ENCODE data around the gene GALNT18. TPM values are rescaled to one million over a fixed set of nuclear protein-coding genes. Genes with fewer than 3 reads are reported as not detected.

GALNT18 gene
- polyA plus RNA-seq, 1 experiment, result 4.1 TPM

GRCh38 chr11:11411401-11411985 lies 210.3 kb downstream of the GALNT18 start:
- ChIA-PET CTCF (interaction anchor here (1.5 to 1.7 kb wide), 2 partner anchors 10 to 12 kb away, joined by 3 to 5 read pairs; no protein-coding TSS in a partner anchor), POLR2A (no interaction called here)
- Histone ChIP-seq H3K36me3 (ENCODE audit: control insufficient read depth, insufficient read depth, low read length) (no peaks in the 10 kb centered on the region), H3K4me3 (ENCODE audit: low read depth, low read length) (no peak overlapping the region), H3K27me3 (ENCODE audit: control insufficient read depth, insufficient read depth, low read length) (peaks cover 3% of the 10 kb centered on the region)
- no peak for DNase-seq (ENCODE audit: low read depth)
- no peak for TF ChIP-seq CTCF (IDR thresholded peaks at IDR 0.05; ENCODE audit: insufficient read depth, low read depth, low read length)

GRCh38 chr11:11409901-11410300 lies 211.9 kb downstream of the GALNT18 start:
- no peak for TF ChIP-seq CTCF (IDR thresholded peaks at IDR 0.05; ENCODE audit: insufficient read depth, low read depth, low read length)
- POLR2A ChIA-PET, result no interaction called here
- Histone ChIP-seq H3K36me3 (ENCODE audit: control insufficient read depth, insufficient read depth, low read length) (no peaks in the 10 kb centered on the region), H3K4me3 (ENCODE audit: low read depth, low read length) (no peak overlapping the region), H3K27me3 (ENCODE audit: control insufficient read depth, insufficient read depth, low read length) (peaks cover 3% of the 10 kb centered on the region)
- DNase-seq (ENCODE audit: low read depth), result no peak
- CTCF ChIA-PET, result no interaction called here

GRCh38 chr11:11409224-11409623 lies 212.6 kb downstream of the GALNT18 start:
- Histone ChIP-seq H3K27me3 (ENCODE audit: control insufficient read depth, insufficient read depth, low read length) (peaks cover 3% of the 10 kb centered on the region), H3K4me3 (ENCODE audit: low read depth, low read length) (no peak overlapping the region), H3K36me3 (ENCODE audit: control insufficient read depth, insufficient read depth, low read length) (no peaks in the 10 kb centered on the region)
- ChIA-PET CTCF (no interaction called here), POLR2A (no interaction called here)
- TF ChIP-seq CTCF (IDR thresholded peaks at IDR 0.05; ENCODE audit: insufficient read depth, low read depth, low read length), result no peak
- no peak for DNase-seq (ENCODE audit: low read depth)

- ChIA-PET POLR2A (no interaction called here), CTCF (no interaction called here)
- DNase-seq (ENCODE audit: low read depth), result no peak
- H3K4me3 ChIP-seq (ENCODE audit: low read depth, low read length), result no peak overlapping the region
- TF ChIP-seq CTCF (IDR thresholded peaks at IDR 0.05; ENCODE audit: insufficient read depth, low read depth, low read length), result no peak
- H3K27me3 ChIP-seq (ENCODE audit: control insufficient read depth, insufficient read depth, low read length), result peaks cover 3% of the 10 kb centered on the region
- H3K36me3 ChIP-seq (ENCODE audit: control insufficient read depth, insufficient read depth, low read length), result no peaks in the 10 kb centered on the region
These were observed 213.2 kb downstream of the GALNT18 start for GRCh38 chr11:11408436-11409221.

GRCh38 chr11:11407763-11408084 lies 214.1 kb downstream of the GALNT18 start:
- no peaks in the 10 kb centered on the region for H3K36me3 ChIP-seq (ENCODE audit: control insufficient read depth, insufficient read depth, low read length)
- no peak overlapping the region for H3K4me3 ChIP-seq (ENCODE audit: low read depth, low read length)
- DNase-seq (ENCODE audit: low read depth), result no peak
- ChIA-PET CTCF (no interaction called here), POLR2A (no interaction called here)
- TF ChIP-seq CTCF (IDR thresholded peaks at IDR 0.05; ENCODE audit: insufficient read depth, low read depth, low read length), result no peak
- H3K27me3 ChIP-seq (ENCODE audit: control insufficient read depth, insufficient read depth, low read length), result peaks cover 4% of the 10 kb centered on the region
